ENCODE results near the gene SERINC5. TPM values are rescaled to one million over a fixed set of nuclear protein-coding genes. Genes with fewer than 3 reads are reported as not detected.
A peak's percentile ranks its signal among the peaks of the same experiment; 100 is the strongest.

Gene SERINC5
- total RNA-seq, 2 experiments from 2014 or later, result 115 to 123 TPM

- peak; percentile 56 for ATAC-seq (ENCODE audit: poor library complexity)
- intact Hi-C loops (cut with DNase I, micrococcal nuclease), result no loop called here
- ChIA-PET CTCF (no interaction called here), POLR2A (interaction anchor here (0.6 to 3.4 kb wide), 6 partner anchors 9 to 104 kb away, joined by 3 to 25 read pairs (median 6); partner anchors contain the start of gene SERINC5)
- peaks cover 10 to 17% of the 10 kb centered on the region in 2 experiments for H3K9me3 ChIP-seq (ENCODE audit: control insufficient read depth in 1 of 2, insufficient read depth in 1 of 2, low read length in 2 of 2)
- peaks cover 37% of the 10 kb centered on the region for H3K36me3 ChIP-seq (ENCODE audit: insufficient read depth, low read length)
- Mint-ChIP-seq H3K4me1 (ENCODE audit: low read depth) (peaks cover 75% of the 10 kb centered on the region), H3K4me3 (peak overlapping the region; percentile 35), H3K27ac (peak overlapping the region; percentile 70), H3K9me3 (peaks cover 6% of the 10 kb centered on the region), H3K27me3 (no peaks in the 10 kb centered on the region), H3K36me3 (ENCODE audit: low read depth) (peaks cover 80% of the 10 kb centered on the region)
- H3K27me3 ChIP-seq (ENCODE audit: control insufficient read depth in 1 of 2, insufficient read depth in 2 of 2, low read length in 2 of 2), result no peaks in the 10 kb centered on the region
- H3K27ac ChIP-seq (ENCODE audit: low read depth in 1 of 2, low read length in 2 of 2), result peak overlapping the region in 1 of 2 donors; percentile 2
- no peak for TF ChIP-seq CTCF (IDR thresholded peaks at IDR 0.05)
- H3K4me3 ChIP-seq (ENCODE audit: low read length), result no peak overlapping the region
- no peak for DNase-seq
- peaks cover 64% of the 10 kb centered on the region for H3K4me1 ChIP-seq (ENCODE audit: insufficient read depth, low read length)
These were observed 15.4 kb downstream of the SERINC5 start for GRCh38 chr5:80240368-80240986.

- Mint-ChIP-seq H3K4me1 (ENCODE audit: low read depth) (peaks cover 73% of the 10 kb centered on the region), H3K36me3 (ENCODE audit: low read depth) (peaks cover 80% of the 10 kb centered on the region), H3K27ac (peak overlapping the region; percentile 70), H3K27me3 (no peaks in the 10 kb centered on the region), H3K4me3 (peak overlapping the region; percentile 80), H3K9me3 (peaks cover 6% of the 10 kb centered on the region)
- ATAC-seq (ENCODE audit: poor library complexity), result peak; percentile 3
- no peak for TF ChIP-seq CTCF (IDR thresholded peaks at IDR 0.05)
- peaks cover 58% of the 10 kb centered on the region for H3K4me1 ChIP-seq (ENCODE audit: insufficient read depth, low read length)
- H3K9me3 ChIP-seq (ENCODE audit: control insufficient read depth in 1 of 2, insufficient read depth in 1 of 2, low read length in 2 of 2), result peaks cover 10 to 17% of the 10 kb centered on the region in 2 experiments
- ChIA-PET CTCF (no interaction called here), POLR2A (interaction anchor here (0.8 to 3.4 kb wide), 8 partner anchors 10 to 104 kb away, joined by 3 to 25 read pairs (median 4); partner anchors contain the start of gene SERINC5)
- peak overlapping the region in 1 of 2 donors; percentile 6 for H3K27ac ChIP-seq (ENCODE audit: low read depth in 1 of 2, low read length in 2 of 2)
- no peak overlapping the region for H3K4me3 ChIP-seq (ENCODE audit: low read length)
- no peaks in the 10 kb centered on the region for H3K27me3 ChIP-seq (ENCODE audit: control insufficient read depth in 1 of 2, insufficient read depth in 2 of 2, low read length in 2 of 2)
- no peak for DNase-seq
- peaks cover 31% of the 10 kb centered on the region for H3K36me3 ChIP-seq (ENCODE audit: insufficient read depth, low read length)
- intact Hi-C loops (cut with DNase I, micrococcal nuclease), result loop anchor here in 1 of 2 experiments (2.0 to 5.0 kb wide), 2 partner anchors 17 to 32 kb away; partner anchors contain the start of gene SERINC5
These were observed 16.0 kb downstream of the SERINC5 start for GRCh38 chr5:80239680-80240367.

GRCh38 chr5:80238778-80239679, 16.8 kb downstream of the SERINC5 start:
- Mint-ChIP-seq H3K36me3 (ENCODE audit: low read depth) (peaks cover 84% of the 10 kb centered on the region), H3K4me1 (ENCODE audit: low read depth) (peaks cover 80% of the 10 kb centered on the region), H3K4me3 (peak overlapping the region; percentile 80), H3K27ac (peak overlapping the region; percentile 70), H3K9me3 (peaks cover 6% of the 10 kb centered on the region), H3K27me3 (no peaks in the 10 kb centered on the region)
- Histone ChIP-seq H3K4me3 (ENCODE audit: low read length) (peak overlapping the region; percentile 4), H3K9me3 (ENCODE audit: control insufficient read depth in 1 of 2, insufficient read depth in 1 of 2, low read length in 2 of 2) (peaks cover 10 to 17% of the 10 kb centered on the region in 2 experiments), H3K4me1 (ENCODE audit: insufficient read depth, low read length) (peaks cover 55% of the 10 kb centered on the region), H3K36me3 (ENCODE audit: insufficient read depth, low read length) (peaks cover 30% of the 10 kb centered on the region), H3K27ac (ENCODE audit: low read depth in 1 of 2, low read length in 2 of 2) (peak overlapping the region; percentile 6 to 32), H3K27me3 (ENCODE audit: control insufficient read depth in 1 of 2, insufficient read depth in 2 of 2, low read length in 2 of 2) (no peaks in the 10 kb centered on the region)
- no peak for TF ChIP-seq CTCF (IDR thresholded peaks at IDR 0.05)
- ATAC-seq (ENCODE audit: poor library complexity) (peak; percentile 27), DNase-seq (peak in 3 of 14 experiments; percentile 49 to 58 (median 53))
- POLR2A ChIA-PET, result interaction anchor here (0.5 to 3.4 kb wide), 10 partner anchors 8 to 103 kb away, joined by 3 to 25 read pairs (median 4); partner anchors contain the start of gene SERINC5
- intact Hi-C loops (cut with DNase I, micrococcal nuclease), result loop anchor here in 1 of 2 experiments (2.0 to 5.0 kb wide), 2 partner anchors 18 to 33 kb away; partner anchors contain the start of gene SERINC5
- CTCF ChIA-PET, result interaction anchor here (0.9 kb wide), 1 partner anchor 17 kb away, joined by 3 read pairs; the partner anchor contains the start of gene SERINC5

Data from CD4-positive, alpha-beta T cell (primary cell).